GM12878 (cell line): ENCODE measurements around the gene OLFM1.

ENCODE experiments used
- CTCF ChIP-seq, 3 experiments: IDR thresholded peaks in 2 of 3; conservative IDR thresholded peaks in 1 of 3; 2 replicates each; pipeline ENCODE4 v1.5.1; 2011; ENCODE audit warnings: low read depth in 3 of 3, low read length in 3 of 3, mild to moderate bottlenecking in 3 of 3, control low read depth in 2 of 3, moderate library complexity in 2 of 3, inconsistent platforms in 1 of 3, mixed read lengths in 1 of 3; ENCODE audit not compliant: control insufficient read depth in 2 of 3, insufficient read depth in 1 of 3; ENCODE audit errors: extremely low read depth in 1 of 3
- EED ChIP-seq: sonication (generic); IDR thresholded peaks from 2 replicates; pipeline ENCODE4 v1.6.1; 2016; ENCODE audit warnings: antibody characterized with exemption, low read depth
- ESRRA ChIP-seq: IDR thresholded peaks from 2 replicates; pipeline ENCODE4 v1.6.1; 2012; ENCODE audit warnings: mild to moderate bottlenecking, low read length, improper control_type of control experiment
- EZH2 ChIP-seq: IDR thresholded peaks from 2 replicates; pipeline ENCODE4 v1.6.1; 2012; ENCODE audit warnings: low read depth, mild to moderate bottlenecking, control low read depth, inconsistent platforms, low read length, borderline replicate concordance; ENCODE audit not compliant: control insufficient read depth
- FOXM1 ChIP-seq: IDR thresholded peaks from 2 replicates; pipeline ENCODE4 v1.6.1; 2012; ENCODE audit warnings: low read depth, mild to moderate bottlenecking, inconsistent platforms, low read length, moderate library complexity
- POLR2A ChIP-seq: IDR thresholded peaks from 2 replicates; pipeline ENCODE4 v1.6.1; 2011; ENCODE audit warnings: low read depth, mild to moderate bottlenecking, low read length
- POLR2AphosphoS2 ChIP-seq: IDR thresholded peaks from 2 replicates; pipeline ENCODE4 v1.6.1; 2011; ENCODE audit warnings: low read depth, mild to moderate bottlenecking, low read length, improper control_type of control experiment, moderate library complexity
- POLR2AphosphoS5 ChIP-seq: IDR thresholded peaks from 2 replicates; pipeline ENCODE4 v1.6.1; 2011; ENCODE audit warnings: mild to moderate bottlenecking, low read length, inconsistent platforms
- SMAD5 ChIP-seq: IDR thresholded peaks from 2 replicates; pipeline ENCODE4 v1.6.1; 2016; ENCODE audit warnings: antibody characterized with exemption, low read depth
- ZBED1 ChIP-seq: IDR thresholded peaks from 2 replicates; pipeline ENCODE4 v1.6.1; 2016; ENCODE audit warnings: borderline replicate concordance

DNA sequence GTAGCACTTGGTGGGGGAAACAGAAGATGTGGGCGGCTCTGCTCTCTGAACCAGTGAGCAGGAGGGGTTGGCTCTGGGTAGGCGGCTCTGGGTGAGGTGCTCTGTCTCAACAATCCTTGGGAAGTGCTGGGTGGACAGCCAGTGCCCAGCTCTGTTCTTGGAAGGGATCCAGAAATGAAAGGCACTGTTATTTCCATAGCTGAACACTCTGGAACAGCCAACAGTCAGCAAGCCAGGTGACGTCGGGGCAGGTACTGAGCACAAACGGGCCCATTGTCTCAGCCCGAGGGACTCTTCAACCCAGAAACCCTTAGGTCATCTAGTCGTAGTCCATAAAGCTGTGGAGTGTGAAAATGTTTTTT, 36.3 kb downstream of the OLFM1 start:
- TF ChIP-seq POLR2AphosphoS2 (no peak), FOXM1 (no peak), ESRRA (no peak), EED (no peak), CTCF (IDR thresholded peaks at IDR 0.05 in 2 of 3, conservative IDR thresholded peaks at IDR 0.05 in 1 of 3; ENCODE audit: control insufficient read depth in 2 of 3, extremely low read depth in 1 of 3, insufficient read depth in 1 of 3, low read depth in 3 of 3, low read length in 3 of 3) (no peak), POLR2A (no peak), SMAD5 (no peak), EZH2 (no peak), POLR2AphosphoS5 (no peak), ZBED1 (no peak)
